Measurements from ENCODE around the gene ADGRF1. TPM values are rescaled to one million over a fixed set of nuclear protein-coding genes. Genes with fewer than 3 reads are reported as not detected.

Gene ADGRF1
- total RNA-seq, 1 experiment from 2014 or later, result not detected

GRCh38 chr6:47048638-47049037 is 6.5 kb upstream of the ADGRF1 start:
- H3K9me3 ChIP-seq (replicated peaks), result no peaks in the 10 kb centered on the region
- peaks cover 19% of the 10 kb centered on the region for H3K4me1 ChIP-seq (replicated peaks)
- no peaks in the 10 kb centered on the region; the same call in 1 of the 2 replicates for H3K27me3 ChIP-seq (replicated peaks)
- no peak overlapping the region for H3K27ac ChIP-seq
- DNase-seq (ENCODE audit: low read depth in 1 of 2, low spot score in 2 of 2), result no peak
- H3K36me3 ChIP-seq, result no peaks in the 10 kb centered on the region
- no peak overlapping the region for H3K4me3 ChIP-seq

DNA sequence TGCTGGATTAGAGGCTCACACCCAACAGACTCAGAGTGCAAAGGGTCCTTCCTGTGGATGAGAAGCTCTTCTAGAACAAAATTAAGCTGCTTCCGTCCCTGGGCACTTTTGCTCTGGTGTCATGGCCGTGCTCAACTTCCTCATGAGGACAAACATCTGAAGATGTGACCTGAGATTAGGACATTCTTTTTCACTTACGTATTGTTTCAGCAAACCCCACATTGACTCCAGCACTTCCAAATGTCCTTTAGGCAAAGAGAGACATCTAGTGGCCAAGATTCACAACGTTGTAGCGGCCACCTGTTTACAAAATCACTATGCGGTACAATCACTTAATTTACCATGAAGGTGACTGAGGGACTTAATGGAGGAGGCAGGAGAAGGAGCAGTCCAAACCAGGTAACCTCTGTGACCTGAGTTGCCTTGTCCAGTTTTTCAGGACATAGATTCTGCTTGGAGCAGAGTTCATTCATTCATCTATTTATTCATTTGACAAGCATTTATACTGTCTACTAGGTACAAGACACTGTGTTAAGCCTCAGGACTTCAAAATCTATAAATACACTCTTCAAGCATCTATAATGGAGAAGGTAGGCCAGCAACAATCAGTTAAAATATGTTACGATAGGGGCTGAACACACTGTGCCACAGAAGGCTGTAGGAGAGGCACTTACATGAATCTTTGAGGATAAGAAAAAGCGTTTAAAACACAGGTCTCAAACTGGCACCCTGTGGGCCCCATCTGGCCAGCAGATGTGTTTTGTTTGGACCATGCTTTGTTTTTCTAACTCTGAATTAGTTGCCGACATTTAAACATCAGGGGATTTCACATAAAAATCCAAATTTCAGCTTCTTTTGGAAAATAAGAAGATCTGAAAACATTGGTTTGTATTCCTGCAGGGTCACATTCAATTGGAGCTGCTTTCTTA is 5.6 kb upstream of the ADGRF1 start:
- H3K27ac ChIP-seq, result peak overlapping the region; percentile 11; the same call in 1 of the 2 replicates
- H3K4me1 ChIP-seq (replicated peaks), result peaks cover 19% of the 10 kb centered on the region
- no peak overlapping the region for H3K4me3 ChIP-seq
- H3K36me3 ChIP-seq, result no peaks in the 10 kb centered on the region
- peak; percentile 50 to 73 for DNase-seq (ENCODE audit: low read depth in 1 of 2, low spot score in 2 of 2)
- no peaks in the 10 kb centered on the region for H3K9me3 ChIP-seq (replicated peaks)
- no peaks in the 10 kb centered on the region; the same call in 1 of the 2 replicates for H3K27me3 ChIP-seq (replicated peaks)

DNA sequence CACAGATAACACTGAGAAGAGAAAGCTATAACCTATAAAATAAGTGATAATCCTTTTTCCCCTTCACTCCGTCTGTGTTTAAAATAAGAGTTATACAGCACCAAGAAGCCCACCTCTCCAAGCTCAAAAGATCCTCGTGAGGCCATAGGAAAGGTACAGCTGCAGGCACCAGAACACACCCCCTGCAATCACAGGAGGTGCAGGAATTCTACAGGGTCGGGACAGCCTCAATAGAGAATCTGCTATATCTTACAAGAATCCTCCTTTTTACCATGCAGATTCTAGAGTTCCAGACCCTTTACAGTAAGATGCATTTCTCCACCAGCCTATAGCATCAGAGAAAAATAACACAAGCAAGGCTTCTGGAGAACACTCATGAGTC is 5.0 kb upstream of the ADGRF1 start:
- Histone ChIP-seq H3K27ac (peak overlapping the region; percentile 11; the same call in 1 of the 2 replicates), H3K9me3 (replicated peaks) (no peaks in the 10 kb centered on the region)

GRCh38 chr6:47044397-47044796 is 2.3 kb upstream of the ADGRF1 start:
- H3K36me3 ChIP-seq, result no peaks in the 10 kb centered on the region
- no peaks in the 10 kb centered on the region for H3K9me3 ChIP-seq (replicated peaks)
- DNase-seq (ENCODE audit: low read depth in 1 of 2, low spot score in 2 of 2), result no peak
- peaks cover 19% of the 10 kb centered on the region for H3K4me1 ChIP-seq (replicated peaks)
- 0 out of 2 replicates have a peak overlapping the region, but pooled peaks have one; percentile 4 for H3K27ac ChIP-seq
- no peak overlapping the region for H3K4me3 ChIP-seq
- no peaks in the 10 kb centered on the region; the same call in 1 of the 2 replicates for H3K27me3 ChIP-seq (replicated peaks)

More for the DNA sequence above, 5.0 kb upstream of the ADGRF1 start:
- Histone ChIP-seq H3K4me3 (no peak overlapping the region), H3K36me3 (no peaks in the 10 kb centered on the region), H3K27me3 (replicated peaks) (no peaks in the 10 kb centered on the region; the same call in 1 of the 2 replicates), H3K4me1 (replicated peaks) (peaks cover 19% of the 10 kb centered on the region)
- no peak for DNase-seq (ENCODE audit: low read depth in 1 of 2, low spot score in 2 of 2)

DNA sequence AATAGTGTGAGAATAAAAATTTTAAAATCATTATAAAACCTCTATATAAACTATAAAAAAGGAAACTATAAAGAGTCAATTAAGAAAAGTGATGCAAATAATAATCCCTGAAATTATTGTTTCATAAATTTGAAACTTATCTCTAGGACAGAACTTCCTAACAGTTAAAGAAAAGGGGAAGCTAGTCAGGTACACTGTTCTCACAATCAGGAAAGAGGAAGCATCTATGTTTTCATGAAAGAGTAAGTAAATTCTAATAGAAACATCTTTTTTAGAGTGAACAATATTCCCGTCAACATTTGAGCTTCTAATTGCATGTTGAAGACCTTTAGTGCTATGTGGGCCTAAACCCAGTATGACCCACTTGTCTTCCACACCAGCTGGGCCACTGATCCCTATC is 1.2 kb upstream of the ADGRF1 start:
- Histone ChIP-seq H3K4me1 (replicated peaks) (peaks cover 19% of the 10 kb centered on the region), H3K4me3 (no peak overlapping the region)
- no peak for DNase-seq (ENCODE audit: low read depth in 1 of 2, low spot score in 2 of 2)

DNA sequence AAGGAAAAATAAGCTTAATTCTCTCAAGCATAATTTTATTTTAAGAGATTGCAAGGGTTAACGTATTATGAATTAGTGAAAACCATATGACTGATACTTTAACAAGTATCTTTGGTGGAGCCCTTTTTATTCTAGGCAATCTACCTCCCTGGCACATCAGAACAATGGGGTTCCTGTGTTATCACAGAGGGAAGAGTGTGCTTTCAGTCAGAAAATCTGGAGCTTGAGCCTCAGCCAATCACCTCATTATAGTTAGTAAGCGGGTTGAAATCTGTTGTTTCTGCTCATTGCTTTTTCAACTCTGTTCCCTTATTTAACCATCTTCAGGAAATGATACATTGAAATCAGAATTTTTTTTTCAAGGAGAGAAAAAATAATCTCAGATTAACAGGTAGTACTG is 391 bp downstream of the ADGRF1 start:
- H3K4me1 ChIP-seq (replicated peaks), result peaks cover 11% of the 10 kb centered on the region
- no peak for DNase-seq (ENCODE audit: low read depth in 1 of 2, low spot score in 2 of 2)

More for the DNA sequence above, 1.2 kb upstream of the ADGRF1 start:
- H3K27ac ChIP-seq, result no peak overlapping the region
- H3K27me3 ChIP-seq (replicated peaks), result no peaks in the 10 kb centered on the region; the same call in 1 of the 2 replicates
- no peaks in the 10 kb centered on the region for H3K36me3 ChIP-seq
- H3K9me3 ChIP-seq (replicated peaks), result no peaks in the 10 kb centered on the region

GRCh38 chr6:47034926-47035325 is 7.2 kb downstream of the ADGRF1 start:
- Histone ChIP-seq H3K36me3 (no peaks in the 10 kb centered on the region), H3K4me1 (replicated peaks) (peaks cover 14% of the 10 kb centered on the region), H3K27me3 (replicated peaks) (no peaks in the 10 kb centered on the region), H3K4me3 (no peak overlapping the region), H3K9me3 (replicated peaks) (no peaks in the 10 kb centered on the region), H3K27ac (no peak overlapping the region)
- peak; percentile 60 to 67 for DNase-seq (ENCODE audit: low read depth in 1 of 2, low spot score in 2 of 2)

More for the DNA sequence above, 391 bp downstream of the ADGRF1 start:
- H3K27me3 ChIP-seq (replicated peaks), result no peaks in the 10 kb centered on the region
- no peak overlapping the region for H3K4me3 ChIP-seq
- H3K9me3 ChIP-seq (replicated peaks), result no peaks in the 10 kb centered on the region
- H3K36me3 ChIP-seq, result no peaks in the 10 kb centered on the region
- H3K27ac ChIP-seq, result no peak overlapping the region

DNA sequence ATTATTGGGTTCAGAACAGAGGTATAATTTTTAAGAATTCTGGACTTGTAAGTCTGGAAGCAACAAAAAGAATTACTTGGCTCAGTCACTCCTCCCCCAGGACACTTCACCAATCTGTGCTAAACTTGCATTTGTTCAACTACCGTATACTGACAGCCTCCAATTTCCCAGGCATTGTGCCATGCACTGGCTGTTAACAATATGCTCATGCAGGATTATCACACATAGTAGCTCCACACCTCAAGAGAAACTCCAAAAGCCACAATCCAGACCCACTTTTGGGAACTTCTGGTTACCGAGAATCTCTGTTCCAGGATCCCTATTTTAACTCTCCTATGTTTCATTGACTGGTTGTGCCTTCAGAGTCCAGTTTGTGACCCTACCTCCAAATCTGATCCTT is 7.7 kb downstream of the ADGRF1 start:
- Histone ChIP-seq H3K36me3 (no peaks in the 10 kb centered on the region), H3K27me3 (replicated peaks) (no peaks in the 10 kb centered on the region), H3K4me3 (no peak overlapping the region), H3K27ac (no peak overlapping the region), H3K9me3 (replicated peaks) (no peaks in the 10 kb centered on the region), H3K4me1 (replicated peaks) (peaks cover 14% of the 10 kb centered on the region)
- DNase-seq (ENCODE audit: low read depth in 1 of 2, low spot score in 2 of 2), result no peak

DNA sequence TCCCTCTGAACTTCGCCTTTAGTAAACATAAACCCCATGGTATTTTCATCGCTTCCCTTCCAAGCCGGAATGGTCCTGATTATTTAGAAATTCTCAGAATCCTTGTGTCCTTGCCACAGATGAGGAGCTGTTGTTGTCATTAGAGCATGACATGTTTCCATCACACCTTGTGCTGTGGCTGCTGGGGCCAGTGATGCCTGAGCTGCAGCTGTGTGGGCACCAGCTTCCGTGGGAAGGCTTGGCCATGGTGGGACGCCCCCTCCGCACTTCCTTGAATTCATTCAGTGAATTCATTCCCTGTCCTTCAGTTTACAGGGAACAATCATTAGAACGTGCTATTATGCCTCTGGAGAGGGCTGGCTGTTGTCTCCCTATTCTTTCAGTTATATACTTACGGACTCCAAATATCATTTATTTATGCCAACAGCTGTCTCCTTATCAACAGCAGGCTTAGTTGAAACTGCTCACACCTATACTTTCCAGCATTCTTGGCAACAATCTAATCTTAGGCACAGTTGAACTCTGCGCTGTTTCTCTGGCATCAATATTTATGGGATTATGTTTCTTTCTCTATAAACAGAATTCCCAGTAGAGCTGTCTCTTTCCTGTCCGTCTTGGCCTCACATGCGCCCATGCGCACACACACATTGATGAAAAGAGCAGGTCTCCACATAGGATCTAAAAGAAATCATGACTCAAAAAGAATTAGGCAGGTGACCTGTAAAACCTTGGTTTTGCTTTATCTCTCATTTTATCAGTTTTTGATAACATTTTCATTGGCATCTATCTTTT is 9.0 kb downstream of the ADGRF1 start:
- DNase-seq (ENCODE audit: low read depth in 1 of 2, low spot score in 2 of 2), result no peak
- Histone ChIP-seq H3K36me3 (no peaks in the 10 kb centered on the region), H3K4me1 (replicated peaks) (peaks cover 14% of the 10 kb centered on the region), H3K27ac (no peak overlapping the region), H3K9me3 (replicated peaks) (no peaks in the 10 kb centered on the region), H3K27me3 (replicated peaks) (no peaks in the 10 kb centered on the region), H3K4me3 (no peak overlapping the region)

- no peak overlapping the region for H3K4me3 ChIP-seq
- H3K9me3 ChIP-seq (replicated peaks), result no peaks in the 10 kb centered on the region
- no peak for DNase-seq (ENCODE audit: low read depth in 1 of 2, low spot score in 2 of 2)
- no peaks in the 10 kb centered on the region for H3K27me3 ChIP-seq (replicated peaks)
- peaks cover 14% of the 10 kb centered on the region for H3K4me1 ChIP-seq (replicated peaks)
- H3K27ac ChIP-seq, result no peak overlapping the region
- H3K36me3 ChIP-seq, result no peaks in the 10 kb centered on the region
Observed at GRCh38 chr6:47031656-47032055, 10.5 kb downstream of the ADGRF1 start.

- no peak overlapping the region for H3K4me3 ChIP-seq
- no peak for DNase-seq (ENCODE audit: low read depth in 1 of 2, low spot score in 2 of 2)
Observed at GRCh38 chr6:47029865-47030561, 12.1 kb downstream of the ADGRF1 start.

GRCh38 chr6:47028835-47029360 is 13.2 kb downstream of the ADGRF1 start:
- Histone ChIP-seq H3K27ac (no peak overlapping the region), H3K4me1 (replicated peaks) (no peaks in the 10 kb centered on the region), H3K4me3 (no peak overlapping the region), H3K36me3 (no peaks in the 10 kb centered on the region), H3K9me3 (replicated peaks) (no peaks in the 10 kb centered on the region), H3K27me3 (replicated peaks) (no peaks in the 10 kb centered on the region)
- no peak for DNase-seq (ENCODE audit: low read depth in 1 of 2, low spot score in 2 of 2)

More at GRCh38 chr6:47029865-47030561, 12.1 kb downstream of the ADGRF1 start:
- no peaks in the 10 kb centered on the region for H3K27me3 ChIP-seq (replicated peaks)
- H3K9me3 ChIP-seq (replicated peaks), result no peaks in the 10 kb centered on the region
- no peak overlapping the region for H3K27ac ChIP-seq
- H3K36me3 ChIP-seq, result no peaks in the 10 kb centered on the region
- peaks cover 7% of the 10 kb centered on the region for H3K4me1 ChIP-seq (replicated peaks)

DNA sequence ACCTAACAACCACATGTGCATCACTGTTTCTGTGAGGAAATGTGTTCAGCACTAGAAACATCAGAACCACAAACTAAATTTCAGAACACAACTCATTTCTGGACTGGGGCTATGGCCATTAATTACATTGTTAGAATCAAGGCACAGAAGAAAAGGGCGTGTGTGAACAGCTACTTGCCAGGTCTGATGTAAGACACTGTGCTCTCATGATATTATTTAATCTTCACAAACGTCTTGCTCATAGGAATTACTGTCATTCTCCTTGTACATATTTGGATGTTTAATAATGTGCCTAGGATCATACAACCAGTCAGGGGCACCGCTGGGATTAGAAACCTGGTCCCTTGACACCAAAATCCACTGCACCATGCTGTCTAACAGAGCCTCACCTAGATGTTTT is 14.8 kb downstream of the ADGRF1 start:
- H3K27me3 ChIP-seq (replicated peaks), result no peaks in the 10 kb centered on the region
- H3K27ac ChIP-seq, result no peak overlapping the region
- no peaks in the 10 kb centered on the region for H3K4me1 ChIP-seq (replicated peaks)
- DNase-seq (ENCODE audit: low read depth in 1 of 2, low spot score in 2 of 2), result no peak
- no peaks in the 10 kb centered on the region for H3K9me3 ChIP-seq (replicated peaks)
- no peak overlapping the region for H3K4me3 ChIP-seq
- no peaks in the 10 kb centered on the region for H3K36me3 ChIP-seq

All from SJSA1 (cell line).